K562 treated with DMSO at 1 percent for 4 hours (cell line): ENCODE results near the gene GSTO2. TPM values are rescaled to one million over a fixed set of nuclear protein-coding genes. Genes with fewer than 3 reads are reported as not detected.

Experiments used
- total RNA-seq: library from RNA; unstranded; fragments of 300-600 nt; gene quantifications from 2 replicates; pipeline ENCODE4 v1.2.3, GENCODE V29; 2022; ENCODE audit not compliant: insufficient read depth

GSTO2 gene
- not detected in 2 replicates for total RNA-seq

GRCh38 chr10:104268713-104269645 is at the start of gene GSTO2:
TSS of gene GSTO2 (plus strand) at chr10:104269184. CDS start at chr10:104274916, 5,732 bp downstream.

GRCh38 chr10:104231784-104232612 is 37.0 kb upstream of the GSTO2 start, which contains the start of gene CFAP43:
TSS of gene CFAP43 (minus strand) at chr10:104232364. CDS start at chr10:104232246, 118 bp downstream.

GRCh38 chr10:104254493-104255310 is 14.3 kb upstream of the GSTO2 start, which contains the start of gene GSTO1:
TSS of gene GSTO1 (plus strand) at chr10:104254892. CDS start at chr10:104254929, 37 bp downstream.

GRCh38 chr10:104337985-104338735 is 69.2 kb downstream of the GSTO2 start, which contains the start of gene ITPRIP:
TSS of gene ITPRIP (minus strand) at chr10:104338465. CDS start at chr10:104316051, 22,414 bp downstream.

GRCh38 chr10:104353325-104354048 is 84.5 kb downstream of the GSTO2 start, which contains the start of gene CFAP58:
TSS of gene CFAP58 (plus strand) at chr10:104353833. CDS start at chr10:104353898, 65 bp downstream.

Other genes starting within 250 kb of the GSTO2 start
- not detected in 2 replicates for gene COL17A1, start 183.3 kb upstream of the GSTO2 start, total RNA-seq
- gene SFR1, start 147.0 kb upstream of the GSTO2 start, total RNA-seq: 1.9 and 2.0 TPM in 2 replicates
- gene CFAP43, start 36.8 kb upstream of the GSTO2 start, total RNA-seq: not detected in 2 replicates
- gene GSTO1, start 14.3 kb upstream of the GSTO2 start, total RNA-seq: 149 and 182 TPM in 2 replicates
- 14.1 and 14.9 TPM in 2 replicates for gene ITPRIP, start 69.3 kb downstream of the GSTO2 start, total RNA-seq
- gene CFAP58, start 84.6 kb downstream of the GSTO2 start, total RNA-seq: 0.48 and 0.86 TPM in 2 replicates